GM10266 (cell line): Measurements from ENCODE around the gene CELF4.

Experiments used
- DNase-seq: peaks from one replicate; pipeline ENCODE4 v3.0.0; 2012; ENCODE audit errors: extremely low spot score
- TF ChIP-seq, protein P1 (sequence below): IDR thresholded peaks from 2 replicates; pipeline ENCODE4 v1.5.1; 2012; ENCODE audit warnings: mild to moderate bottlenecking, low read depth; ENCODE audit not compliant: control insufficient read depth, insufficient read depth; ENCODE audit errors: missing control alignments

Gene CELF4

GRCh38 chr18:37261246-37261840 lies 304.3 kb downstream of the CELF4 start:
- no peak for DNase-seq
- TF ChIP-seq, protein P1, sequence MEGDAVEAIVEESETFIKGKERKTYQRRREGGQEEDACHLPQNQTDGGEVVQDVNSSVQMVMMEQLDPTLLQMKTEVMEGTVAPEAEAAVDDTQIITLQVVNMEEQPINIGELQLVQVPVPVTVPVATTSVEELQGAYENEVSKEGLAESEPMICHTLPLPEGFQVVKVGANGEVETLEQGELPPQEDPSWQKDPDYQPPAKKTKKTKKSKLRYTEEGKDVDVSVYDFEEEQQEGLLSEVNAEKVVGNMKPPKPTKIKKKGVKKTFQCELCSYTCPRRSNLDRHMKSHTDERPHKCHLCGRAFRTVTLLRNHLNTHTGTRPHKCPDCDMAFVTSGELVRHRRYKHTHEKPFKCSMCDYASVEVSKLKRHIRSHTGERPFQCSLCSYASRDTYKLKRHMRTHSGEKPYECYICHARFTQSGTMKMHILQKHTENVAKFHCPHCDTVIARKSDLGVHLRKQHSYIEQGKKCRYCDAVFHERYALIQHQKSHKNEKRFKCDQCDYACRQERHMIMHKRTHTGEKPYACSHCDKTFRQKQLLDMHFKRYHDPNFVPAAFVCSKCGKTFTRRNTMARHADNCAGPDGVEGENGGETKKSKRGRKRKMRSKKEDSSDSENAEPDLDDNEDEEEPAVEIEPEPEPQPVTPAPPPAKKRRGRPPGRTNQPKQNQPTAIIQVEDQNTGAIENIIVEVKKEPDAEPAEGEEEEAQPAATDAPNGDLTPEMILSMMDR: no peak

DNA sequence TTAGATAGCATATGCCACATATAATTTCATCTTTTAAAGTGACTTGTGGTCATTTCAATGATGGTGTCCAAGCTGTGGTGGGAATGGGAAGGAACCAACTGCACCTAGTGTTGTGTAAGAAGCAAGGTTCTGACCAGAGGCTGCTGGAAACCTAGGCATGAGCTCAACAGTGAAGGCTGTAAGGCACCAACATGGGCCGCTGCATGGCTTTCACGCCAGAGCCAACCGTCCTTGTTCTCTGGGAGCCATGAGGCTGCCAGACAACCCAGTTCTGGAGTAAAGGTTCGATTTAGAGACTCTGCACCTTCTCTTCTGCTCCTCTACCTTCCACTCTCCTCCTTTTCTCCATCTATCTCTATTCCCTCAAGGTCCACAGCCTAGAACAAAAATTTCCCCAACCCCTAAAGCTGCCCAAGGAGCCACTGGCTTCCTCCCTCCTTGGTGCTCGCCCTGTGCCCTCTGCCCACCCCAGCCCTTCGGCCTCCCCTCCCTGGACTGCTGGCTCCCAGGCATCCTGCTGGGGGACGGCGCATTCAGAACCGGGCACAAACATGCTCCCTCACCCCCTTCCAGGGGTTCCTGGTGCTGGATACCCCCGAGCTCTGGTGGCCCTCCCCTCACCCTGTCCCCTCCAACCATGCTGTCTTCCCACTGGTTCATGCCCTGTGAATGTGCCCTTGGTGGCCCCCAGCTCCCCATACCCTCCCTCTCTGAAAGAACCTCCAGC lies 305.1 kb downstream of the CELF4 start:
- no peak for DNase-seq
- TF ChIP-seq, protein P1: no peak

DNA sequence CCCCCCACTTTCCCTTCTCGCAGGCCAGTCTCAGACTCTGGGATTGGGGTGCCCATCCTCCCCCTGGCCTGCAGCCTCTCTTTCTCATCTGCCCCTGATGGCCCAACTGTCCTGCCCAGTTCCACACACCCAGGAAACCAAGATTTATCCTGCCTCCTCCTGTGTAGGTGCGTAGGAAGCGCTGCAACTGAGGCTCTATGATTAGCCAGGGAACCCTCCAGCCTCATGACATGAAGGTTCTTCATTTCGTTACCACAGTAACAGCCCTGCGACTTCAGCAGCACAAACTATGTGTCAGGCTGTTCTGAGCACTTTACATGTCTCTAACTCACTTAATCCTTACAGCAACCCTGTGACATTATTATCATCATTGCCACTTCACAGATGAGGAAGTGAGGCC lies 305.9 kb downstream of the CELF4 start:
- no peak for DNase-seq
- TF ChIP-seq, protein P1: no peak

DNA sequence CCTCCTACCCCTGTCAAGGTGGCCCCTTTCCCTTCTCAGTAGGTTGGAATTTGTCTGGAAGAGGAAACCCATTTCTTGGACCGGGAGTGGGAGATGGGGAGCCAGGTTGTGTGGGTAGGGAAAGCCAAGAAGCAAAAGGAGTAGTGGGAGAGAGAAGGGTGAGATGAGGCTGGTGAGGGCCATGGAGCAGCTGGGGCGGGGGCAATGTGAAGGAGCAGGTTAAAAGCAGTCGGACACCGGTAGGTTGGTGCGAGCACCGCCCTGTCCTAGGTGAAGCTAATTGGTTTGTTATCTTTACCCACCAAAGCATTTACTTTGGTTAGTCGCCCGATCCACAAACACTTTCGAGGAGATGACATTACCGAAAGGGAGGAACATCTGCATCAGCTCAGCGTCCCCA lies 306.8 kb downstream of the CELF4 start:
- TF ChIP-seq, protein P1: no peak
- DNase-seq: no peak

GRCh38 chr18:37258131-37258530 lies 307.5 kb downstream of the CELF4 start:
- DNase-seq: no peak
- TF ChIP-seq, protein P1: no peak

DNA sequence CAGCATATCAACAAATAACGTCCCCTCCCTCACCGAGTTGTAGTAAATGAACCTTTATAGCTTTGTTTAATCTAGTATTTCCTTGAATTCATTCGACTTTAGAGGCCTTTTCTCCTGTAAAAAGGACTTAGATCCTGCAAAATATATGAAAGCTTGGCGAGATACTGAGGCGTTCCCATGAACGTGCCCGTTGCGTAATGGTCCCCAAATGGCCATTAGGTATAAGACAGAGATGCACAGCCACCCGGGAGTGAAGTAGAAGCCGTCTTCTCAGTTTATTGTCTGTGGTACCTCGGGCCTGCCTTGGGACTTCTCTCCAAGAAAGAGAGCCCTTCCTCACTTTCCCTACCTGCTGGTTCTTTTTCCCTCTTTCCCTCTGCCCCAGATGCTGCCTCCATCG lies 310.6 kb downstream of the CELF4 start:
- TF ChIP-seq, protein P1: no peak
- DNase-seq: no peak

DNA sequence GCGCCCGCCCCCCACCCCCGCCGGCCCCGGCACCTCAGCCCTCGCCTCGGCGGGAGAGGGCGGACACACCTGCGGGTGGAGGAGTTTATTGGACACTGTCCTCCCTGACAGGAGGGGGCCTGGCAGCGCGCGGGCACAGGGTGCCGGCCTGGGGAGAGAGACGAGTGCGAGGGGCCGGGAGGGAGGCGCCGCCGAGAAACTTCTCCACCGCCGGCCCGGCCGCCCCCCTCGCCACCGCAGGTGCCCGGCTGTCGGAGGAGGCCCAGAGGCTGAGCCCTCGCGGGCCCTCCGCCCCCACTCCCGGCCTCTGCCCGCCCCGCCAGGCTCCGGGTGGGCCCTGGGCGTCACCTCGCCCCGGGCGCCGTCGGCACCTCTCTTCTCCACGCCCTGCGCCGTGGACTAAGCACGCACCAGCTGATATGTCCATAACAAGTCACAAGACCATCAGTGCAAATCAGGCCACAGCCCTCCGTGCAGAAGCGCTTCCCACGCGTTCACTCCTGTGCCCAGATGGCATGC lies 311.3 kb downstream of the CELF4 start:
- no peak for DNase-seq
- TF ChIP-seq, protein P1: no peak
